Naive B cell (primary cell): ENCODE measurements around the gene ITPRID2. TPM values are rescaled to one million over a fixed set of nuclear protein-coding genes. Genes with fewer than 3 reads are reported as not detected.

Source experiments
- ATAC-seq, 2 donors: fragments of 150-1000 bp; cut with Tn5 transposase; 2 replicates each; pipeline ENCODE4 v1.10.0; 2021; ENCODE audit warnings: low read depth in 2 of 2, mild to moderate bottlenecking in 2 of 2, moderate library complexity in 2 of 2
- DNase-seq: peaks from one replicate; pipeline ENCODE4 v3.0.0; 2022
- H3K27ac Mint-ChIP-seq, 6 donors: one replicate each; pipeline ENCODE4 v1.8.0; 2020 to 2022; ENCODE audit warnings: mild to moderate bottlenecking in 6 of 6, mixed read lengths in 6 of 6, moderate library complexity in 5 of 6, inconsistent platforms in 2 of 6
- H3K27me3 Mint-ChIP-seq, 3 donors: one replicate each; pipeline ENCODE4 v1.8.0; 2021 to 2022; ENCODE audit warnings: mixed read lengths in 3 of 3, mild to moderate bottlenecking in 1 of 3
- H3K36me3 Mint-ChIP-seq, 2 donors: one replicate each; pipeline ENCODE4 v1.8.0; 2020 to 2022; ENCODE audit warnings: mixed read lengths in 2 of 2, inconsistent platforms in 1 of 2, mild to moderate bottlenecking in 1 of 2
- H3K4me1 Mint-ChIP-seq, 3 donors: one replicate each; pipeline ENCODE4 v1.8.0; 2020 to 2022; ENCODE audit warnings: mixed read lengths in 3 of 3, inconsistent platforms in 1 of 3, mild to moderate bottlenecking in 1 of 3, moderate library complexity in 1 of 3
- H3K4me3 Mint-ChIP-seq, 8 donors: one replicate each; pipeline ENCODE4 v1.8.0; 2020 to 2022; ENCODE audit warnings: mild to moderate bottlenecking in 8 of 8, mixed read lengths in 8 of 8, moderate library complexity in 8 of 8, inconsistent platforms in 2 of 8
- H3K9me3 Mint-ChIP-seq, 7 donors: one replicate each; pipeline ENCODE4 v1.8.0; 2020 to 2022; ENCODE audit warnings: mixed read lengths in 7 of 7, mild to moderate bottlenecking in 5 of 7, inconsistent platforms in 2 of 7, moderate library complexity in 1 of 7
- polyA plus RNA-seq, 6 donors: library from polyadenylated mRNA; unstranded; fragments of 300-500 nt; fragmentation: Illumina TruSeq; gene quantifications; one replicate each; pipeline ENCODE4 v1.2.3, GENCODE V29; 2021; ENCODE audit warnings: low read depth in 6 of 6

Gene ITPRID2
- polyA plus RNA-seq, result 1 to 10 TPM in 5 of 6 donors, not detected in 1; 3.2 to 5.5 (median 4.4) TPM

- peaks cover 0 to 13% (median 0%) of the 10 kb centered on the region in 3 donors for H3K27me3 Mint-ChIP-seq
Measured at GRCh38 chr2:181891258-181891965, at the start of gene ITPRID2. Gene ITPRID2, plus strand, starts transcription at chr2:181891730. Its CDS starts 337 bp downstream, at chr2:181892067.

GRCh38 chr2:181844551-181845290 is 46.8 kb upstream of the ITPRID2 start:
- Mint-ChIP-seq H3K4me1 (no peaks in the 10 kb centered on the region), H3K4me3 (no peak overlapping the region), H3K27me3 (peaks cover 0 to 5% (median 0%) of the 10 kb centered on the region in 3 donors), H3K36me3 (no peaks in the 10 kb centered on the region), H3K9me3 (no peaks in the 10 kb centered on the region), H3K27ac (no peak overlapping the region)
- DNase-seq (no peak), ATAC-seq (no peak)

More at GRCh38 chr2:181891258-181891965, at the start of gene ITPRID2:
- Mint-ChIP-seq H3K36me3 (no peaks in the 10 kb centered on the region), H3K4me1 (peaks cover 18 to 21% (median 21%) of the 10 kb centered on the region in 3 donors), H3K9me3 (no peaks in the 10 kb centered on the region), H3K27ac (peak within 1 kb of the TSS; percentile 77 to 95 (median 92)), H3K4me3 (peak within 1 kb of the TSS; percentile 91 to 99 (median 96))
- ATAC-seq (peak; percentile 90 to 93), DNase-seq (peak; percentile 71)

- H3K27me3 Mint-ChIP-seq, result peaks cover 0 to 5% (median 0%) of the 10 kb centered on the region in 3 donors
- H3K4me3 Mint-ChIP-seq, result no peak overlapping the region
- H3K27ac Mint-ChIP-seq, result no peak overlapping the region
- ATAC-seq (no peak), DNase-seq (no peak)
- no peaks in the 10 kb centered on the region for H3K36me3 Mint-ChIP-seq
- peaks cover 9 to 11% (median 9%) of the 10 kb centered on the region in 3 donors for H3K4me1 Mint-ChIP-seq
- H3K9me3 Mint-ChIP-seq, result no peaks in the 10 kb centered on the region
Measured at GRCh38 chr2:181846399-181847197, 44.9 kb upstream of the ITPRID2 start.

GRCh38 chr2:181847198-181847556 is 44.4 kb upstream of the ITPRID2 start:
- DNase-seq (no peak), ATAC-seq (no peak)
- H3K27me3 Mint-ChIP-seq, result peaks cover 0 to 5% (median 0%) of the 10 kb centered on the region in 3 donors
- no peak overlapping the region for H3K27ac Mint-ChIP-seq
- H3K9me3 Mint-ChIP-seq, result no peaks in the 10 kb centered on the region
- H3K4me1 Mint-ChIP-seq, result peaks cover 9 to 14% (median 12%) of the 10 kb centered on the region in 3 donors
- no peak overlapping the region for H3K4me3 Mint-ChIP-seq
- H3K36me3 Mint-ChIP-seq, result no peaks in the 10 kb centered on the region

GRCh38 chr2:181847702-181848101 is 43.8 kb upstream of the ITPRID2 start:
- H3K4me3 Mint-ChIP-seq, result no peak overlapping the region
- H3K36me3 Mint-ChIP-seq, result no peaks in the 10 kb centered on the region
- H3K27ac Mint-ChIP-seq, result no peak overlapping the region
- DNase-seq, result no peak
- H3K4me1 Mint-ChIP-seq, result peaks cover 9 to 14% (median 13%) of the 10 kb centered on the region in 3 donors
- H3K27me3 Mint-ChIP-seq, result peaks cover 0 to 5% (median 0%) of the 10 kb centered on the region in 3 donors
- ATAC-seq, result no peak
- no peaks in the 10 kb centered on the region for H3K9me3 Mint-ChIP-seq

GRCh38 chr2:181848261-181848886 is 43.2 kb upstream of the ITPRID2 start:
- Mint-ChIP-seq H3K9me3 (no peaks in the 10 kb centered on the region), H3K27ac (no peak overlapping the region), H3K36me3 (no peaks in the 10 kb centered on the region), H3K27me3 (peaks cover 0 to under 1% (median 0%) of the 10 kb centered on the region in 3 donors), H3K4me3 (no peak overlapping the region), H3K4me1 (peaks cover 9 to 14% (median 13%) of the 10 kb centered on the region in 3 donors)
- ATAC-seq, result no peak
- DNase-seq, result no peak

- no peak for DNase-seq
- H3K36me3 Mint-ChIP-seq, result no peaks in the 10 kb centered on the region
- no peak for ATAC-seq
Measured at GRCh38 chr2:181849601-181850000, 41.9 kb upstream of the ITPRID2 start.

GRCh38 chr2:181850936-181851560 is 40.5 kb upstream of the ITPRID2 start:
- peak overlapping the region in 3 of 6 donors; percentile 0 to 90 (median 6) for H3K27ac Mint-ChIP-seq
- DNase-seq (peak; percentile 5), ATAC-seq (peak; percentile 59 to 67)
- no peaks in the 10 kb centered on the region for H3K9me3 Mint-ChIP-seq
- H3K36me3 Mint-ChIP-seq, result no peaks in the 10 kb centered on the region
- peak overlapping the region in 4 of 8 donors; percentile 16 to 64 (median 34) for H3K4me3 Mint-ChIP-seq
- H3K4me1 Mint-ChIP-seq, result peaks cover 9 to 14% (median 13%) of the 10 kb centered on the region in 3 donors
- no peaks in the 10 kb centered on the region for H3K27me3 Mint-ChIP-seq

More at GRCh38 chr2:181849601-181850000, 41.9 kb upstream of the ITPRID2 start:
- Mint-ChIP-seq H3K27ac (no peak overlapping the region), H3K9me3 (no peaks in the 10 kb centered on the region), H3K27me3 (no peaks in the 10 kb centered on the region), H3K4me3 (no peak overlapping the region), H3K4me1 (peaks cover 9 to 14% (median 13%) of the 10 kb centered on the region in 3 donors)

GRCh38 chr2:181851726-181852125 is 39.8 kb upstream of the ITPRID2 start:
- Mint-ChIP-seq H3K4me3 (no peak overlapping the region), H3K9me3 (no peaks in the 10 kb centered on the region), H3K36me3 (no peaks in the 10 kb centered on the region), H3K4me1 (peaks cover 9 to 14% (median 13%) of the 10 kb centered on the region in 3 donors), H3K27ac (no peak overlapping the region), H3K27me3 (no peaks in the 10 kb centered on the region)
- ATAC-seq (no peak), DNase-seq (no peak)

- H3K9me3 Mint-ChIP-seq, result no peaks in the 10 kb centered on the region
- no peaks in the 10 kb centered on the region for H3K36me3 Mint-ChIP-seq
- H3K27ac Mint-ChIP-seq, result no peak overlapping the region
- ATAC-seq (no peak), DNase-seq (no peak)
- no peaks in the 10 kb centered on the region for H3K27me3 Mint-ChIP-seq
- H3K4me3 Mint-ChIP-seq, result no peak overlapping the region
- H3K4me1 Mint-ChIP-seq, result peaks cover 9 to 14% (median 13%) of the 10 kb centered on the region in 3 donors
Measured at GRCh38 chr2:181853696-181854095, 37.8 kb upstream of the ITPRID2 start.

GRCh38 chr2:181857483-181857882 is 34.0 kb upstream of the ITPRID2 start:
- H3K9me3 Mint-ChIP-seq, result no peaks in the 10 kb centered on the region
- DNase-seq, result no peak
- H3K27me3 Mint-ChIP-seq, result no peaks in the 10 kb centered on the region
- no peak for ATAC-seq
- H3K27ac Mint-ChIP-seq, result no peak overlapping the region
- no peak overlapping the region for H3K4me3 Mint-ChIP-seq
- H3K36me3 Mint-ChIP-seq, result no peaks in the 10 kb centered on the region
- H3K4me1 Mint-ChIP-seq, result no peaks in the 10 kb centered on the region

GRCh38 chr2:181858600-181858999 is 32.9 kb upstream of the ITPRID2 start:
- Mint-ChIP-seq H3K27me3 (no peaks in the 10 kb centered on the region), H3K4me3 (no peak overlapping the region), H3K4me1 (no peaks in the 10 kb centered on the region), H3K27ac (no peak overlapping the region), H3K36me3 (no peaks in the 10 kb centered on the region), H3K9me3 (no peaks in the 10 kb centered on the region)
- no peak for DNase-seq
- ATAC-seq, result no peak
